ENCODE results near the gene CWC27.

GRCh38 chr5:64972591-64972990, 203.9 kb downstream of the CWC27 start:
- TF ChIP-seq CTCF (IDR thresholded peaks at IDR 0.05) (no peak), POLR2A (IDR thresholded peaks at IDR 0.05) (no peak)

Data from testis (tissue), 2 donors.